Right lobe of liver (tissue), 4 donors: ENCODE measurements around the gene PSME2.

Source experiments
- POLR2A ChIP-seq: fragments of 450-650 bp; IDR thresholded peaks from one replicate; pipeline ENCODE4 v1.6.1; 2017; ENCODE audit warnings: antibody characterized with exemption, mild to moderate bottlenecking
- TF ChIP-seq, protein P1 (sequence below), 4 donors: fragments of 200-600 bp in 3 of 4; fragments of 450-650 bp in 1 of 4; IDR thresholded peaks; one replicate each; pipeline versions ENCODE4 v1.5.1 to v1.8.0; 2016 to 2022; ENCODE audit warnings: antibody characterized with exemption in 4 of 4, mild to moderate bottlenecking in 2 of 4
- donor health status: DM: no; HTN: no; CAD: no.
- donor health status: DM: no; HTN: no; CAD: no.
- donor health status: DM: no; HTN: yes; CAD: no.

- TF ChIP-seq, protein P1, sequence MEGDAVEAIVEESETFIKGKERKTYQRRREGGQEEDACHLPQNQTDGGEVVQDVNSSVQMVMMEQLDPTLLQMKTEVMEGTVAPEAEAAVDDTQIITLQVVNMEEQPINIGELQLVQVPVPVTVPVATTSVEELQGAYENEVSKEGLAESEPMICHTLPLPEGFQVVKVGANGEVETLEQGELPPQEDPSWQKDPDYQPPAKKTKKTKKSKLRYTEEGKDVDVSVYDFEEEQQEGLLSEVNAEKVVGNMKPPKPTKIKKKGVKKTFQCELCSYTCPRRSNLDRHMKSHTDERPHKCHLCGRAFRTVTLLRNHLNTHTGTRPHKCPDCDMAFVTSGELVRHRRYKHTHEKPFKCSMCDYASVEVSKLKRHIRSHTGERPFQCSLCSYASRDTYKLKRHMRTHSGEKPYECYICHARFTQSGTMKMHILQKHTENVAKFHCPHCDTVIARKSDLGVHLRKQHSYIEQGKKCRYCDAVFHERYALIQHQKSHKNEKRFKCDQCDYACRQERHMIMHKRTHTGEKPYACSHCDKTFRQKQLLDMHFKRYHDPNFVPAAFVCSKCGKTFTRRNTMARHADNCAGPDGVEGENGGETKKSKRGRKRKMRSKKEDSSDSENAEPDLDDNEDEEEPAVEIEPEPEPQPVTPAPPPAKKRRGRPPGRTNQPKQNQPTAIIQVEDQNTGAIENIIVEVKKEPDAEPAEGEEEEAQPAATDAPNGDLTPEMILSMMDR (IDR thresholded peaks at IDR 0.05): no peak
- no peak for TF ChIP-seq POLR2A
Measured at GRCh38 chr14:24149302-24149969, 3.0 kb upstream of the PSME2 start.
